Mesenchymal stem cell (in vitro differentiated cells and primary cell): ENCODE results near the gene ATRNL1.
"Not testable (repeated sequence)": the region's sequence is repeated elsewhere in the genome, so short reads cannot be mapped to it uniquely, and the experiment has no call there.

ENCODE experiments used
- DNase-seq: peaks from one replicate; pipeline ENCODE4 v3.0.0-alpha.2; 2013
- H2AFZ ChIP-seq: one replicate; pipeline ENCODE4 v1.6.1; 2013; ENCODE audit warnings: low read depth, mild to moderate bottlenecking, control low read depth, inconsistent platforms, low read length, moderate library complexity
- H2AK5ac ChIP-seq: 2 replicates; pipeline ENCODE4 v1.6.1; 2013; ENCODE audit warnings: low read length, moderate library complexity, mild to moderate bottlenecking, inconsistent platforms; ENCODE audit not compliant: severe bottlenecking
- H2BK120ac ChIP-seq: one replicate; pipeline ENCODE4 v1.6.1; 2013; ENCODE audit warnings: low read depth, mild to moderate bottlenecking, inconsistent platforms, low read length, moderate library complexity
- H2BK12ac ChIP-seq, 2 experiments: one replicate each; pipeline ENCODE4 v1.6.1; 2013; ENCODE audit warnings: inconsistent platforms in 2 of 2, low read length in 2 of 2, mild to moderate bottlenecking in 2 of 2, moderate library complexity in 2 of 2, control low read depth in 1 of 2
- H2BK15ac ChIP-seq: one replicate; pipeline ENCODE4 v1.6.1; 2013; ENCODE audit warnings: mild to moderate bottlenecking, low read depth, inconsistent platforms; ENCODE audit not compliant: poor library complexity, severe bottlenecking
- H2BK5ac ChIP-seq: 2 replicates; pipeline ENCODE4 v1.6.1; 2013; ENCODE audit warnings: low read depth, mild to moderate bottlenecking, low read length, control low read depth, inconsistent platforms; ENCODE audit not compliant: poor library complexity, severe bottlenecking
- H3K14ac ChIP-seq, 2 experiments: one replicate each; pipeline ENCODE4 v1.6.1; 2013; ENCODE audit warnings: inconsistent platforms in 2 of 2, low read length in 2 of 2, control low read depth in 1 of 2, mild to moderate bottlenecking in 1 of 2, moderate library complexity in 1 of 2
- H3K18ac ChIP-seq, 2 experiments: one replicate each; pipeline ENCODE4 v1.6.1; 2013; ENCODE audit warnings: inconsistent platforms in 2 of 2, low read length in 2 of 2, control low read depth in 1 of 2, low read depth in 1 of 2, mild to moderate bottlenecking in 1 of 2
- H3K23ac ChIP-seq, 2 experiments: one replicate each; pipeline ENCODE4 v1.6.1; 2013; ENCODE audit warnings: inconsistent platforms in 2 of 2, low read length in 2 of 2, mild to moderate bottlenecking in 2 of 2, moderate library complexity in 2 of 2, control low read depth in 1 of 2
- H3K27ac ChIP-seq: 2 replicates; pipeline ENCODE4 v1.5.1; 2013; ENCODE audit warnings: mild to moderate bottlenecking, moderate library complexity, low read length, control low read depth, inconsistent platforms; ENCODE audit not compliant: poor library complexity, severe bottlenecking
- H3K27me3 ChIP-seq, 2 experiments: 2 replicates each; pipeline versions ENCODE4 v1.6.1 to v1.7.0; 2013; ENCODE audit warnings: low read length in 2 of 2, mild to moderate bottlenecking in 2 of 2, moderate library complexity in 2 of 2, control low read depth in 1 of 2, inconsistent platforms in 1 of 2; ENCODE audit not compliant: control insufficient read depth in 1 of 2, insufficient read depth in 1 of 2
- H3K36me3 ChIP-seq, 2 experiments: 2 replicates each; pipeline versions ENCODE4 v1.6.1 to v1.7.0; 2013; ENCODE audit warnings: low read length in 2 of 2, control low read depth in 1 of 2, inconsistent platforms in 1 of 2, low read depth in 1 of 2, mild to moderate bottlenecking in 1 of 2; ENCODE audit not compliant: insufficient read depth in 2 of 2, control insufficient read depth in 1 of 2
- H3K4ac ChIP-seq, 2 experiments: one replicate each; pipeline ENCODE4 v1.6.1; 2013; ENCODE audit warnings: inconsistent platforms in 2 of 2, low read length in 2 of 2, mild to moderate bottlenecking in 2 of 2, moderate library complexity in 2 of 2, control low read depth in 1 of 2, low read depth in 1 of 2
- H3K4me1 ChIP-seq: 2 replicates; pipeline ENCODE4 v1.6.1; 2013; ENCODE audit warnings: low read depth, low read length, control low read depth; ENCODE audit not compliant: control insufficient read depth, insufficient read depth
- H3K4me2 ChIP-seq: 2 replicates; pipeline ENCODE4 v1.6.1; 2013; ENCODE audit warnings: low read length, mild to moderate bottlenecking, inconsistent platforms; ENCODE audit not compliant: poor library complexity, severe bottlenecking
- H3K4me3 ChIP-seq, 2 experiments: 2 replicates each; pipeline versions ENCODE4 v1.5.1 to v1.7.0; 2013; ENCODE audit warnings: low read length in 2 of 2, mild to moderate bottlenecking in 2 of 2, control low read depth in 1 of 2, low read depth in 1 of 2; ENCODE audit not compliant: insufficient read depth in 1 of 2
- H3K79me1 ChIP-seq: replicated peaks from 2 replicates; pipeline ENCODE4 v1.6.1; 2013; ENCODE audit warnings: mild to moderate bottlenecking, control low read depth, low read length, inconsistent platforms; ENCODE audit not compliant: poor library complexity, severe bottlenecking
- H3K9ac ChIP-seq: 2 replicates; pipeline ENCODE4 v1.7.0; 2013; ENCODE audit warnings: mild to moderate bottlenecking, low read length, moderate library complexity
- H3K9me3 ChIP-seq: 2 replicates; pipeline ENCODE4 v1.7.0; 2013; ENCODE audit warnings: mild to moderate bottlenecking, low read length; ENCODE audit not compliant: control insufficient read depth
- H4K8ac ChIP-seq: one replicate; pipeline ENCODE4 v1.6.1; 2013; ENCODE audit warnings: inconsistent platforms, mild to moderate bottlenecking, low read length, moderate library complexity
- H4K91ac ChIP-seq: one replicate; pipeline ENCODE4 v1.6.1; 2013; ENCODE audit warnings: mild to moderate bottlenecking, low read length, inconsistent platforms
- WGBS: methylation state at CpG from one replicate; pipeline ENCODE4 v1.1.7; 2013; ENCODE audit warnings: mixed read lengths; 5-methylcytosine and 5-hydroxymethylcytosine counted together

Gene ATRNL1

DNA sequence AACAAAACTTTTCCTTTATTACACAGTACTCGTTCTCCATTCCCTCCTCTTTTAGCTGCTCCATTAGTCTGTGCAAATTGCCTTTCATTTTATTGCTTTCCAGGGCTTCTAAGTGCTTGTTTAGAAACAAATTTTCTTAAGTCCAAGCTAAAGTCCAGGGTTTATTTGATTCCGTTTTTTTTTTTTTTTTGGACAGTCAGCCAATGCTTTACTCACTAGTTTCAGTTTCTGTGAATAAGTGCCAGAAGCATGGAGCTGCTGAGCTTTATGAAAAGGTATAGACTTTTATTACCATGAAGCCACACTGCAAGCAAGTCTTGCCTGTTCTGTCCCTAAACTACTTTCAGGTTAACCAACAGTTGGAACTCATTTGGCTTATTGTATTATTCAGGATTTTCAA lies 724.8 kb downstream of the ATRNL1 start:
- Histone ChIP-seq H2BK12ac (no peak overlapping the region), H3K9me3 (no peaks in the 10 kb centered on the region), H2BK5ac (no peak overlapping the region), H3K4me1 (no peaks in the 10 kb centered on the region), H3K27ac (no peak overlapping the region), H3K4me3 (peak overlapping the region in 1 of 2 experiments; percentile 55), H2BK120ac (no peak overlapping the region), H3K9ac (peak overlapping the region; percentile 61), H4K8ac (no peak overlapping the region), H3K4ac (no peak overlapping the region), H3K79me1 (no peaks in the 10 kb centered on the region), H3K27me3 (no peaks in the 10 kb centered on the region), H2AFZ (no peak overlapping the region), H3K14ac (no peak overlapping the region), H2AK5ac (no peak overlapping the region), H3K23ac (no peak overlapping the region), H4K91ac (no peak overlapping the region), H3K18ac (no peak overlapping the region), H2BK15ac (no peak overlapping the region), H3K36me3 (no peaks in the 10 kb centered on the region), H3K4me2 (no peak overlapping the region)
- 20% methylated on average over 2 of the region's 2 CpGs for WGBS
- DNase-seq, result peak; percentile 37

DNA sequence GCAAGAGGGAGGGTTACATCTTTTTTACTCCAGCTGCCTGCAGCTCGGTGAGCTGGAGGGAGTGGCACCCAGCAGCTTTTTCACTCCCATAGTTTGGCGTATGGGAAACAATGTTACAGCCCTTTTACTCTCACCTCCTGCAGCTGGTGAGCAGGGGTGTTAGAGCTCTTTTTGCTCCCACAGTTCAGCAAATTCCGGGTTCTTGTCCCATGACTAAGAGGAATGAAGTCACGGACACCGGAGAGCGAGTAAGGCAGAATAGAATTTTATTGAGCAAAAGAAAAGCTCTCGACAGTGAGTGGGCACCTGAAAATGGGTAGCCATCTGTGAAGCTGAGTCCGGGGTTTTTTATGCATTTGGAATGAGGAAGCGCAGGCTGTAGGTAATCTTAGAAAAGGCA lies 733.2 kb downstream of the ATRNL1 start:
- peak overlapping the region; percentile 75 for H3K27ac ChIP-seq
- H4K91ac ChIP-seq, result no peak overlapping the region
- no peaks in the 10 kb centered on the region for H3K9me3 ChIP-seq
- no peak for DNase-seq
- H3K9ac ChIP-seq, result no peak overlapping the region
- H3K36me3 ChIP-seq, result no peaks in the 10 kb centered on the region
- peaks cover 8% of the 10 kb centered on the region for H3K4me1 ChIP-seq
- WGBS, result 87% methylated on average over 9 of the region's 9 CpGs
- H3K79me1 ChIP-seq, result no peaks in the 10 kb centered on the region
- H2BK5ac ChIP-seq, result peak overlapping the region; percentile 34
- H2BK12ac ChIP-seq, result no peak overlapping the region
- no peak overlapping the region for H2BK120ac ChIP-seq
- H2BK15ac ChIP-seq, result no peak overlapping the region
- H2AFZ ChIP-seq, result no peak overlapping the region
- H3K4me3 ChIP-seq, result no peak overlapping the region
- H3K18ac ChIP-seq, result no peak overlapping the region
- no peak overlapping the region for H3K4ac ChIP-seq
- H3K27me3 ChIP-seq, result no peaks in the 10 kb centered on the region
- H3K4me2 ChIP-seq, result no peak overlapping the region
- H2AK5ac ChIP-seq, result no peak overlapping the region
- H4K8ac ChIP-seq, result no peak overlapping the region
- no peak overlapping the region for H3K14ac ChIP-seq
- H3K23ac ChIP-seq, result no peak overlapping the region

DNA sequence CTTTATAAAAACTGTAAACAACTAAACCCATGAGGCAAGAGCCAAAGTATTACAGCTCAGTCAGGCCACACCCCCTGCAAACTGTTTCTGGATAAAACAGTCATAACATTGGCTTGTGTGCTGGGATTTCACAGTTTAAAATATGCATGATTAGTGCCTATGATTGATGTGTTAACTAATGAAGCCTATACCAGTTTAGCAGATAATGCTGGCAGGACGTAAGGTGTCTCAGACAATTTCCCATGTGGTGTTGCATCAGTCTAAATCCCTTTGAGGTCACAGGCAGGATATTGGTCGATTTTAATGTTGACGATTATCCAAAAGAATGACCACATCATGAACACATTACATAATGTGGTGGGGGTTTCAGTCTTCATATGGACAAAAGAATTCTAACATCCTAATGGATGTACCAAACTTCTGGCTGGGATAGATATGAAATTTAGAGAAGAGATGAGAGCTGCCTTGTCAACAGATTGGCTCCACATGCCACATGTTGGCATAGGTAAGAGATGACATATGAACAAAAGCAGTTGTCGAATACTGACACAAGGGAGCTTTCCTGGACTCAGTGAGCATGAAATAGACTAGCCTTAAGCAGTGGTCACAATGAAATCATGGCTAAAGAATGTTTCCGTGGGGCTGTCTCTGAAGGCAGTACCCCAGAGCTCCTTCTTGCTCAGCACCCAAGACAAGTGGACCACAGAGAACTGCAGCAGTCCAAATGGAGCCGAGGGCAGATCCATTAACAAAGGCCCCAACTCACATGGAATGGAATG lies 734.3 kb downstream of the ATRNL1 start:
- peak; percentile 62 for DNase-seq
- Histone ChIP-seq H3K36me3 (no peaks in the 10 kb centered on the region), H4K8ac (no peak overlapping the region), H3K9me3 (no peaks in the 10 kb centered on the region), H4K91ac (no peak overlapping the region), H3K18ac (no peak overlapping the region), H3K9ac (no peak overlapping the region), H2BK15ac (no peak overlapping the region), H3K27me3 (no peaks in the 10 kb centered on the region), H3K4ac (no peak overlapping the region), H2BK120ac (no peak overlapping the region), H3K4me1 (peaks cover 8% of the 10 kb centered on the region), H3K79me1 (no peaks in the 10 kb centered on the region), H2AFZ (no peak overlapping the region), H3K23ac (no peak overlapping the region), H3K14ac (no peak overlapping the region), H2AK5ac (no peak overlapping the region), H3K27ac (peak overlapping the region; percentile 46), H3K4me2 (no peak overlapping the region), H2BK12ac (no peak overlapping the region), H3K4me3 (no peak overlapping the region), H2BK5ac (no peak overlapping the region)
- 83% methylated on average over 4 of the region's 6 CpGs for WGBS

DNA sequence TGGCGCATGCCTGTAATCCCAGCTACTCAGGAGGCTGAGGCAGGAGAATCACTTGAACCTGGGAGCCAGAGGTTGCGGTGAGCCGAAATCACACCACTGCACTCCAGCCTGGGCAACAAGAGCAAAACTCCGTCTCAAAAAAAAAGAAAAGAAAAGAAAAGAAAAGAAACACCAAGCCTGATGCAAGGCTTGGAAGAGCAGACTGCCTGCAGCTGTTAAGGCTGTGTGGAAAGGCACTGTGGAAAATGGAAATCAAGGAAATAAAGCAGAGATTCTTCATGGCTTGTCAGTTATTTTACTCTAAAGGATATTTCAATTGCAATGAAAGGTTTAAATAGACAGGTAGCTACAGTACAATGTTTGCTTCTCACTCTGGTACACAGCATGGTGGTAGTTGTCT lies 735.0 kb downstream of the ATRNL1 start:
- WGBS, result 100% methylated on average over 3 of the region's 4 CpGs
- not testable (repeated sequence) for H2AK5ac ChIP-seq, H3K14ac ChIP-seq, H2BK120ac ChIP-seq, DNase-seq, H3K18ac ChIP-seq, H2BK15ac ChIP-seq, H3K27ac ChIP-seq, H3K4me1 ChIP-seq, H2AFZ ChIP-seq, H2BK5ac ChIP-seq, H3K4ac ChIP-seq, H3K36me3 ChIP-seq, H3K9me3 ChIP-seq, H3K9ac ChIP-seq, H3K27me3 ChIP-seq, H4K91ac ChIP-seq, H4K8ac ChIP-seq, H3K4me3 ChIP-seq, H3K4me2 ChIP-seq, H3K23ac ChIP-seq, H3K79me1 ChIP-seq, H2BK12ac ChIP-seq
